Stimulated activated CD4-positive, alpha-beta T cell treated with anti-CD3 and anti-CD28 coated beads, Interleukin-2, amount 100 ng/mL, for 24 hours (primary cell): ENCODE data around the gene ZC3H14.

Source experiments
- DNase-seq, 2 donors: peaks; one replicate each; pipeline ENCODE4 v3.0.0-alpha.2; 2020

Gene ZC3H14

DNA sequence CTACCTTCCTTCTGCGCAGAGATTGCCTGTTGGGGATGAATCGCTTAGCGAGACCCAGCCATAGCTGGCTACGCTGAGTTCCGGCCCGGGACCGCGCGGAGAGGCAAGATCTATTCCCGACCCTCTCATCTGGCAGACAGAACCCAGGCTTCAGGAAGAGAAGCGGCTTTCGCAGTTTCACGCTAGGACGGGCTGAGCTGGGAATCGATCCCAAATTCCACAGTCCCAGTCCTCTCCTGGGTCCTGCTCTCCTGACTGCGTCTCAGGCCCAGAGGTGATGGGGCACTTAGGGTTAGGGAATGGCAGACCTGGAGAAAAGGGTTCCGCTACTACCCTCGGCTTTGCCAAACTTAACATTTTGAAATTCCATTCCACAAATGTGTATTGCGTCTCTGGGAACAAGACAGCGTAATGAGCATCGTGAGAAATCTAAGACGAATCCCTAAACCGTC is 10.8 kb upstream of the ZC3H14 start:
- no peak for DNase-seq

DNA sequence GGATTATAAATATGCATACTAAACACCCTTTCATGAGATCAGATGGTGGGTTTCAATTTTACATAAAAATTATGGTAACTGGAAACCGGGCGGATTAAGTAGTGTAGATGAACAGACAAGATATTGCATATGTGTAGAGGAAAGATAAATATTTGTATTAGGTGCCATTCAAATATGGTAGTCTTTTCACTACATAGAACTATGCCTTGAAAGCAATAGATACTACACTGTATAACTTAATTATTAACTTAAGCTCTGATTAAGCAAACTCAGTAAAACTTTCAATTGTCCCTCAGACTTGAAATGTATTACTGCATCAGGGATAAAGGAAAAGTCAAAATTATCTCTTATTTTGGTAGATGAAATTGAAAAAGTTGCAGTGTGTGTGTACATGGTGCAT is 10.0 kb upstream of the ZC3H14 start:
- DNase-seq = no peak

DNA sequence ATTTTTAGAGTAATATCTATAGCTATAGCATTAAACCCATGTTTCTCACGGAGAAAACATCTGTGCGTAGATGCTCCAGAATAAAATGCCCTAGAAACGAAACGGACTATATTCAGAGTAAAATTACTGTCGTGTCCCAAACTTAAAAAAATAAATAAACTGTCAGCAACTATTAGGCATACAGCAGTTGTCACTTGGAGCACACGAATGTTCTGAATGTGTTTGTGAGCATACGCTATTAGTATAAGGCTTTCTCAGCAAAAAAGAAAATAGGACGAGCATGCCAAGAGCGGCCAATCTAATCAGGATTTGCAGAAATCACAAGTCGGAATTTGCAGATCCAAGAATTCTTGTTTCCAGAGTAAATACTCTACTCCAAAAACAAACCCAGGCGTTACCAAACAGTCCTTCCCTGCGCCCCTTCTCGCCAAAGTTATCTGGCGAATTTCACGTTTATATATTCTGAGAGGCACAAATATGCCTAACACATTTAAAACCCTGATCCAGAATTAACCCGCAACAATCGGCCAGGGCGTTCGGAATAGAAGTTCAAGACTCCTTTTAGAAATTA is 8.9 kb upstream of the ZC3H14 start:
- peak in 1 of 2 donors; percentile 9 for DNase-seq

DNA sequence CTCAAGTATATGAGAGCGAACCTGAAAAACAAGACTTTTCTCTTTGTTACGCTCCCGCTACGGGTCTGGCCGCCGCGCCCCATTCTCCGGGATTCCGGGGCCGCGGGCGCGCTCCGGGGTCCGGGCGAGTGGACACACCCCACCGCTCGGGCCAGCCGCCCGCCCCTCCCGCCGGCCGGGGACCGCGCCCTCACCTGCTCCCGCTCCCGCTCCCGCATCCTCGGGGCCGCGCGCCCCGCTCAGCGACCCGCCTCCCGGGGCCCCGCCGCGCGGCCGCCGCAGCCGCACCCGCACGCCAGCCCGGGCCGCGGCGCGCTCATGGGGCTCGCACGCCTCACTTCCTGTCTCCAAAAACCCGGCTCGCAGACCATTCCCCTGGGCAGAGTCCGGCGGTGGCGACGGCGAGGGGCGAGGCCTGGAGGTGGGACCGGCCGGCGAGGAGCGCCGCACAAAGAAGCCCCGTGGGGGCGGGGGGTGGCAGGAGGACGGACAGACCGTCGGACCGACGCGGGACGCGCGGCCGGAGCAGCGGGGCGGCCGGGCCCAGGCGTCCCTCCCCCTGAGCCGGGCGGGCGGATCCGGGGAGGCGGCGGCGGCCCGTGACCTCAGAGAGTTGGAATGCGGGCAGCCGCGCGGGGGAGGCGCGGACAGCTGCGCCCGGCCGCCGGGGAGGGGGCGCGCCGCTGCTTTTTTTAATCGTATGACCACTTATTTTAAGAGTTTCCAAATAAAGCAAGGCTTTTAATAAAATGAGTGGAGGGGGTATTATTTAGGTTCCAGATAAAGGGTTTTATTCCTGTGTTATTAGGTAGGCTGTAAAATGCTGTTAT is 8.2 kb upstream of the ZC3H14 start, which contains the start of gene PTPN21:
TSS of gene PTPN21 (minus strand) at position 551 of the 830 bp plus-strand sequence. CDS start 4,590 bp downstream, outside the sequence.
- DNase-seq = peak in 1 of 2 donors; percentile 24

DNA sequence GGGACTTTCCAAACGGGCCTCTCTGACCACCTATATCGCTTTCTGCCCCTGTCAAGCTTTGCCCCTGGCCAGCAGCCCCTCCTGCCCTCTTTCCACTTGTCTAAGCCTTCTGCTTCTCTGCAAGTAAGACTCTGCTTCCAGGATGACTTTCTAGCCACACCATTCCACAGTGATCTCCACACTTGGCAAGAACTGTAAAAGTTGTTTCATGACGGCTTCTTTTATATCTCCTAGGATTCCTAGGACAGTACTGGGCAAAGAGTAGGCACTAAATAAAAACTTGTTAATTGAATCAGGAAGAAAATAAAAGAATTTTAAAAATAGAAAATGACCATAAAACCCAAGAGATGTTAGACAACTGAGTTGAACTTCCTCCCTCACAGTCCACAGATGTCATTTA is 6.3 kb upstream of the ZC3H14 start:
- DNase-seq = no peak

- no peak for DNase-seq
Measured at GRCh38 chr14:88559852-88560251, 3.0 kb upstream of the ZC3H14 start.

- DNase-seq = no peak
Measured at GRCh38 chr14:88562532-88562830, 356 bp upstream of the ZC3H14 start.

DNA sequence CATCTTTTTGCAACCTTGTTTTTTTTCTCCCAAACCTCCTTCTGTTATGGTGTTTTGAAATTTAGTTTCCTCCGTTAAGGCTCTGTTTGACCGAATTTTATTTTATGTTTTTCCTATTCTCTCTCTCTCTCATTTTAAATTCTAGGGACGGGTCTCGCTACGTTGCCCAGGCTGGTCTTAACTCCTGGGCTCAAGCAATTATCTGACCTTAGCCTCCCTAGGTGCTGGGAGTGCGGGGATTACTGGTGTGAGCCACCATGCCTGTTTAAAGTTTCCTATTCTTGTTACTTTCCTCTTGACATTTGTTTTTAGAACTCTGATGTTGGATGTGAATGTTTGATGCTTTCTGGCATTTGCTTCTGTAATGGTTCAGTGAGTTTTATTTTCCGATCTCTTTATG is 1.0 kb downstream of the ZC3H14 start:
- no peak for DNase-seq

GRCh38 chr14:88565427-88565826 is 2.6 kb downstream of the ZC3H14 start:
- no peak for DNase-seq

DNA sequence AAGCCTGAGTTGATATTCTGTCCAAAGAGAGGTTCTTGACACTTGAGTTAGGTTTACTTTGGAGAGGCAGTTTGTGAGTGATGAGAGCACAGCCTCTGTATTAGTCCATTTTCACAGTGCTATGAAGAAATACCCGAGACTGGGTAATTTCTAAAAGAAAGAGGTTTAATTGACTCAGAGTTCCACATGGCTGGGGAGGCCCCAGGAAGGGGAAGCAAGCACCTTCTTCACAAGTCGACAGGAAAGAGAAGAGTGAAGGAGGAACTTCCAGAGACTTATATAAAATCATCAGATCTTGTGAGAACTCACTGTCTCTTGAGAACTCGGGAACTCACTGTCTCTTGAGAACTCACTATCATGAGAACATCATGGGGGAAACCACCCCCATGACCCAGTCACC is 5.4 kb downstream of the ZC3H14 start:
- DNase-seq = no peak

DNA sequence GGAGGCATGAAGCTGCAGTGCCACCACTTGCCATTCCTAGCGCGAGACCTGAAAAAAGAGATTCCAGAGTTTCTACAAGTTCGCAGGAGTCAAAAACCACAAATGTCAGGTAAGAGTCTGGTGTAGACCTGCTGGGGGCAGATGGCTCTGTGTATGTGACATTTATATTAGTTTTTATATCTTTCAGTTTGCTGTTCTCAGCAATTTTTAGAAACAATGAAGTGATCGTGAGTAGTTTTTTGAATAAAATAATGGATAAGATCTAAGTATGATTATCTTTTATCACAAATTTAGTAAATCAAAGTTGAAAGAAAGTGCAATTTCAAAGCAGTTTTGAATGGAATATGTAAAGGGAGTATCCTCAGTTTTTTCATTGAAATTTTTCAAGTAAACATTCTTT is 9.3 kb downstream of the ZC3H14 start:
- no peak for DNase-seq

GRCh38 chr14:88576222-88576621 is 13.4 kb downstream of the ZC3H14 start:
- no peak for DNase-seq

DNA sequence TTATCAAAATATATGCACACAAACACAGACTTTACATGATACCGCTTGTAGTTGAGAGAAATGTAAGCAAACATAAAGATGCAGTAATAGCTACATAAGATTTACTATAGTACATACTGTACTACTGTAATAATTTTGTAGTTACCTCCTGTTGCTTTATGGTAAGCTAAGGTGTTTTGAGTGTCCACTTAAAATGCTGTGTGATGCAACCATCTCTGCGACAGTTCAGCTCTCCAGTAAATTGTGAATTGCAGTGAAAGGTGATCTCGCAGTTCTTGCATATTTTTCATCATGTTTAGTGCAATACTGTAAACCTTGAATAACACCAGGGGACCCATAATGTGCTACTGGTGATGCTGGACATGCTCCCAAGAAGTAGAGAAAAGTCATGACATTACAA is 21.6 kb downstream of the ZC3H14 start:
- no peak for DNase-seq

- DNase-seq = no peak
Measured at GRCh38 chr14:88588081-88588480, 25.2 kb downstream of the ZC3H14 start.

DNA sequence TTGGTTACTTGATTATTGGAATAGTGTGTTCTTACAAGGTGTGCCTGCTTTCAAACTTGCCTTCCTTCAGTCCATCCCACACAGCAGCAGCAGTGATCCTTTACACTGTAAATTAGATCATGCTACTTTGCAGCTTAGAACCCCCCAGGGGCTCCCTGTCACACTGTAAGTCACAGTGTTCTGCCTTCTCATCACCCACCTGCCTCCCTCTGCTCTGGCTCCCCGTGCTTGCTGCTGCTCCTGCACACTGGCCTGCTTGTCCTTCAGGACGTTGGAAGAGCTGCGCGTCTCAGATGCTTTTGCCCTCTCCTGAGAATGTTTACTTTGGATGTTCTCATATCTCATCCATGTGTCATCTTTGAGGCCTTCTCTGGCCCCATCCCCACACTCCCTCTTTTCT is 27.3 kb downstream of the ZC3H14 start:
- no peak for DNase-seq

DNA sequence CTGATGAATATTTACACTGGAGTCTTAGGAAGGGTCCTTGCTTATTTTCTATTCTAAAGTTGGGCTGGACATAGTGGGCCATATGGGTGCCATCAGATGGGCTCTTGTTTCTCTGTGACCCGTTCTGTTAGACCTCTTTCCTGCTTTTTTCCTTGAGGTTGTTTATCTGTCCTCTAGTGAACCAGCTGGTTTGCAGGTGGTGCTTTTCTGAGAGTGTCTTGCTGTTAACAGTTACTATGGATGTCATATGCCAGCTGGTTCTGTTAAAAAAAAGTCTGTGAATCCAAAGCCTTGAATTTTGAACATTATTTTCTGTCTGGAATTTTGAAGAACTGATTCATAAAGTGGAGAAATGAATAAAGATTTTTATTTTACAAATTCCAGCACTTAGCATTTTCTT is 29.2 kb downstream of the ZC3H14 start:
- DNase-seq = no peak

GRCh38 chr14:88597038-88597437 is 34.2 kb downstream of the ZC3H14 start:
- DNase-seq = no peak

DNA sequence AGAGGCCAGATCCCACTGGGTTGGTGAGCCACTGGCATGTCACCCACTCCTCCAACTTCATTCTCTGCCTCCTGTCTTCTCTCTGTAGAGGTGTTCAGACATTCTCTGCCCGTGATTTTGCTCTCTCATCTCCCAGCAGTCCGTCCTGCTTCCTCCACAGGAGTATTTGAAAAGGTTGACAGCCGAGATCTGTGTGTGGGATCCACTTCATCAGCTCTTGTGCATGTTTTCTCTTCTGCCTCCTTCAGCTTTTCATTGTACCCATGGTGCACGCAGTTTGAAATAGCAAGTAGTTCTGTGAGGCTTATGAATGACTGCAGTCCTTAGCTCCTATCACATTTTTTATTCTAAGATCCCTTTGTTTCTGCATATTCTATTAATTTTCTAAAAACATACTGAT is 34.8 kb downstream of the ZC3H14 start:
- no peak for DNase-seq

- no peak for DNase-seq
Measured at GRCh38 chr14:88598097-88598675, 35.3 kb downstream of the ZC3H14 start.

- no peak for DNase-seq
Measured at GRCh38 chr14:88599326-88599725, 36.5 kb downstream of the ZC3H14 start.

DNA sequence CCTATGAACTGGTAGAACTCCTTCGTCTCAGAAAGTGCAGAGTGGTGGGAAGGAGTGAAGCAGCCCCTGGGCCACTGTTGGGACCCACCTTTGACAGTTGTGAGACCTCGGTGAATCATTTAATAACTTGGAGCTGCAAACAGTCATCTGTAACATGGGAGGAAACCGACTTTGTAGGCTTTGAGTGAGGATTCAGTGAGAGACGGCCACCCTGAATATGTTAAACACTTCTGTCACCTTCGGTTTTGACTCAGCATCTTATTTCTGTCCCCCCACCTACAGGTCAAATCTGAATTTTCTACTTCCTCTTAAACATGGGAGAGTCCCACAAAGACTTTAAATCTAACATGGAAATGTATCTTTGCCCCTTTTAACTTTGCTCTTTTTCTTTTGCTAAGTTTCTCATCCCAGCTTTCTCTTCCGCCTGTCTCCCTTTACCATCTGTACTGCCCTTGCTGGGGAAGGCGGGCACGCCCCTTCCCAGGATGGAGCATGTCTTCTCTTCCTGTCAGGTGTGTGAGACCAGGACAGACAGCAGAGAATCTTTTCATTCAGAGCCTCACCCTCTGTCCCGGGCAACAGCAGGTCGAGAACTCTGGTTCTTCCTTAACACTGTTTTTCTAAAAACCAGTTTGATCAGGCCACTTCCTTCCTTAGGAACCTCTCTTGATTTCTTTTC is 37.1 kb downstream of the ZC3H14 start:
- peak; percentile 21 to 37 for DNase-seq

- no peak for DNase-seq
Measured at GRCh38 chr14:88604212-88604611, 41.4 kb downstream of the ZC3H14 start.

DNA sequence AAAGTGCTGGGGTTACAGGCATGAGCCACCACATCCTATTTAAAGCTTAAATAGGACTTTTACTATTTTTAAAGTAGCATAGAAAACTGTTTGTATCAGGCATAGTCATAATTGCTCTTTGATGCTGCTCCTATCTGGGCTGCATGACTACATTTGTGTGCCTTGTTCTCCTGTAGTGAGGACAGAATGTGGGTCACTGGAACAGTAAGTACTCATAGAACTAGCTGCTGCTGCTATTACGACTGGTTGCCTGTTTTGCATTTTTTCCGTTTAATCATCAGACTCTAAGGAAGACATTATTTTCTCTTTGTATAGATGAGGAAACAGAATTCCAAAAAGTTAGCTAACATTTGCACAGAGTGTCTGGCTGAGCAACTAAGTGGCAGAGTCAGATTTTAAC is 42.8 kb downstream of the ZC3H14 start:
- no peak for DNase-seq

DNA sequence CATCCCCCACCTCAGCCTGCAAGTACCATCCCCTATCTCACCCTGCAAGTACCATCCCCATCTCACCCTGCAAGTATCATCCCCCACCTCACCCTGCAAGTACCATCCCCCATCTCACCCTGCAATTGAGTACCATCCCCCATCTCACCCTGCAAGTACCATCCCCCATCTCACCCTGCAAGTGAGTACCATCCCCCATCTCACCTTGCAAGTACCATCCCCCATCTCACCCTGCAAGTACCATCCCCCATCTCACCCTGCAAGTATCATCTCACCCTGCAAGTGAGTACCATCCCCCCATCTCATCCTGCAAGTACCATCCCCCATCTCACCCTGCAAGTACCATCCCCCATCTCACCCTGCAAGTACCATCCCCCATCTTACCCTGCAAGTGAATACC is 45.0 kb downstream of the ZC3H14 start:
- DNase-seq = no peak
